Neuronal stem cell (in vitro differentiated cells): ENCODE results near the gene PATJ. TPM values are rescaled to one million over a fixed set of nuclear protein-coding genes. Genes with fewer than 3 reads are reported as not detected.

Experiments used
- DNase-seq: peaks from one replicate; pipeline ENCODE4 v3.0.0-alpha.2; 2013; ENCODE audit warnings: low spot score
- H2AFZ ChIP-seq: one replicate; pipeline ENCODE4 v1.6.1; 2013; ENCODE audit warnings: mild to moderate bottlenecking, low read length, inconsistent platforms
- H2AK5ac ChIP-seq: 2 replicates; pipeline ENCODE4 v1.6.1; 2013; ENCODE audit warnings: low read depth, mild to moderate bottlenecking, inconsistent platforms, low read length, moderate library complexity, mixed read lengths
- H2BK120ac ChIP-seq: 2 replicates; pipeline ENCODE4 v1.6.1; 2013; ENCODE audit warnings: low read depth, mild to moderate bottlenecking, inconsistent platforms, low read length, moderate library complexity, mixed read lengths
- H2BK12ac ChIP-seq: one replicate; pipeline ENCODE4 v1.6.1; 2013; ENCODE audit warnings: low read length, inconsistent platforms
- H2BK15ac ChIP-seq: 2 replicates; pipeline ENCODE4 v1.6.1; 2013; ENCODE audit warnings: mild to moderate bottlenecking, low read length, inconsistent platforms, mixed read lengths
- H2BK5ac ChIP-seq: one replicate; pipeline ENCODE4 v1.6.1; 2013; ENCODE audit warnings: inconsistent platforms, mild to moderate bottlenecking, low read length, moderate library complexity
- H3K14ac ChIP-seq: one replicate; pipeline ENCODE4 v1.6.1; 2013; ENCODE audit warnings: low read length, inconsistent platforms
- H3K18ac ChIP-seq: 2 replicates; pipeline ENCODE4 v1.6.1; 2013; ENCODE audit warnings: low read length, inconsistent platforms
- H3K23ac ChIP-seq: 2 replicates; pipeline ENCODE4 v1.6.1; 2013; ENCODE audit warnings: low read depth, mild to moderate bottlenecking, mixed read lengths, low read length, inconsistent platforms; ENCODE audit not compliant: poor library complexity
- H3K27ac ChIP-seq: replicated peaks from 3 replicates; pipeline ENCODE4 v1.5.1; 2013; ENCODE audit warnings: low read length, inconsistent platforms
- H3K27me3 ChIP-seq, 3 experiments: 2 replicates each; pipeline ENCODE4 v1.6.1; 2013; ENCODE audit warnings: low read length in 3 of 3, mild to moderate bottlenecking in 2 of 3, inconsistent platforms in 1 of 3, low read depth in 1 of 3, mixed read lengths in 1 of 3, moderate library complexity in 1 of 3; ENCODE audit not compliant: control insufficient read depth in 3 of 3, insufficient read depth in 3 of 3
- H3K36me3 ChIP-seq, 2 donors: replicated peaks in 1 of 2; 2 replicates each; pipeline ENCODE4 v1.6.1; 2013; ENCODE audit warnings: low read length in 2 of 2; ENCODE audit not compliant: control insufficient read depth in 2 of 2, insufficient read depth in 2 of 2
- H3K4ac ChIP-seq: 2 replicates; pipeline ENCODE4 v1.6.1; 2013; ENCODE audit warnings: inconsistent platforms, mild to moderate bottlenecking, low read length, moderate library complexity
- H3K4me1 ChIP-seq, 2 donors: 1 replicate in 1 of 2; 2 replicates in 1 of 2; pipeline ENCODE4 v1.6.1; 2013; ENCODE audit warnings: low read length in 2 of 2, low read depth in 1 of 2; ENCODE audit not compliant: control insufficient read depth in 2 of 2, insufficient read depth in 1 of 2
- H3K4me2 ChIP-seq: one replicate; pipeline ENCODE4 v1.6.1; 2013; ENCODE audit warnings: mild to moderate bottlenecking, low read length, inconsistent platforms; ENCODE audit not compliant: insufficient read depth, poor library complexity, severe bottlenecking
- H3K4me3 ChIP-seq, 2 donors: 2 replicates each; pipeline ENCODE4 v1.5.1; 2013; ENCODE audit warnings: low read length in 2 of 2, mild to moderate bottlenecking in 2 of 2, inconsistent platforms in 1 of 2, moderate library complexity in 1 of 2
- H3K79me1 ChIP-seq: one replicate; pipeline ENCODE4 v1.6.1; 2013; ENCODE audit warnings: low read depth, mild to moderate bottlenecking, inconsistent platforms, low read length, moderate library complexity
- H3K9ac ChIP-seq: one replicate; pipeline ENCODE4 v1.6.1; 2013; ENCODE audit warnings: mild to moderate bottlenecking, low read depth, low read length, inconsistent platforms; ENCODE audit not compliant: poor library complexity
- H3K9me3 ChIP-seq, 2 donors: replicated peaks in 1 of 2; 2 replicates each; pipeline versions ENCODE3 to v1.6.1; 2013; ENCODE audit warnings: low read length in 2 of 2, mild to moderate bottlenecking in 2 of 2, inconsistent platforms in 1 of 2, low read depth in 1 of 2, mixed read lengths in 1 of 2, moderate library complexity in 1 of 2; ENCODE audit not compliant: control insufficient read depth in 2 of 2, insufficient read depth in 1 of 2
- H4K8ac ChIP-seq: one replicate; pipeline ENCODE4 v1.6.1; 2013; ENCODE audit warnings: low read depth, mild to moderate bottlenecking, inconsistent platforms, low read length, moderate library complexity
- H4K91ac ChIP-seq: one replicate; pipeline ENCODE4 v1.6.1; 2013; ENCODE audit warnings: low read length, low read depth, mild to moderate bottlenecking, inconsistent platforms; ENCODE audit not compliant: poor library complexity
- WGBS, 2 donors: extraction: QIAGEN DNeasy Blood & Tissue Kit; methylation state at CpG; one replicate each; pipeline ENCODE4 v1.1.7; 2013; ENCODE audit warnings: missing lambda C conversion rate in 2 of 2, mixed read lengths in 1 of 2; ENCODE audit not compliant: insufficient read length in 2 of 2, insufficient replicate concordance in 1 of 2; ENCODE audit errors: extremely low coverage in 2 of 2; 5-methylcytosine and 5-hydroxymethylcytosine counted together
- polyA plus RNA-seq, 2 experiments: library from polyadenylated mRNA; stranded (reverse); fragments of 200-250 nt; gene quantifications; one replicate each; pipeline ENCODE4 v1.2.3, GENCODE V29; 2013

The PATJ gene
- 6.8 TPM for polyA plus RNA-seq (2013, experiment 1 of 2)
- polyA plus RNA-seq (2013, experiment 2 of 2): 6.3 TPM

GRCh38 chr1:61741711-61742619, at the start of gene PATJ:
Gene PATJ, plus strand, starts transcription at chr1:61742480. Its CDS starts 20,413 bp downstream, at chr1:61762893.
- H3K4me1 ChIP-seq: no peaks in the 10 kb centered on the region
- H3K14ac ChIP-seq: no peak within 1 kb of the TSS
- no peak within 1 kb of the TSS for H3K27ac ChIP-seq
- peak within 1 kb of the TSS; percentile 44 to 96 for H3K4me3 ChIP-seq
- H2BK120ac ChIP-seq: no peak within 1 kb of the TSS
- H3K9me3 ChIP-seq: no peaks in the 10 kb centered on the region
- peak within 1 kb of the TSS; percentile 71 for H3K4me2 ChIP-seq
- no peak within 1 kb of the TSS for H2BK12ac ChIP-seq
- peak within 1 kb of the TSS; percentile 93 for H2AFZ ChIP-seq
- WGBS, 2 donors: no CpG with 5 or more reads among the region's 54 CpGs
- peak within 1 kb of the TSS; percentile 13 for H2BK5ac ChIP-seq
- H3K27me3 ChIP-seq: peaks cover 0 to 33% (median 0%) of the 10 kb centered on the region in 3 experiments
- no peak within 1 kb of the TSS for H4K91ac ChIP-seq
- no peaks in the 10 kb centered on the region for H3K36me3 ChIP-seq
- no peak within 1 kb of the TSS for H2AK5ac ChIP-seq
- no peaks in the 10 kb centered on the region for H3K79me1 ChIP-seq
- H4K8ac ChIP-seq: no peak within 1 kb of the TSS
- no peak within 1 kb of the TSS for H3K4ac ChIP-seq
- H3K23ac ChIP-seq: no peak within 1 kb of the TSS
- peak within 1 kb of the TSS; percentile 67 for H2BK15ac ChIP-seq
- DNase-seq: peak; percentile 27
- H3K18ac ChIP-seq: peak within 1 kb of the TSS; percentile 92
- H3K9ac ChIP-seq: peak within 1 kb of the TSS; percentile 77

DNA sequence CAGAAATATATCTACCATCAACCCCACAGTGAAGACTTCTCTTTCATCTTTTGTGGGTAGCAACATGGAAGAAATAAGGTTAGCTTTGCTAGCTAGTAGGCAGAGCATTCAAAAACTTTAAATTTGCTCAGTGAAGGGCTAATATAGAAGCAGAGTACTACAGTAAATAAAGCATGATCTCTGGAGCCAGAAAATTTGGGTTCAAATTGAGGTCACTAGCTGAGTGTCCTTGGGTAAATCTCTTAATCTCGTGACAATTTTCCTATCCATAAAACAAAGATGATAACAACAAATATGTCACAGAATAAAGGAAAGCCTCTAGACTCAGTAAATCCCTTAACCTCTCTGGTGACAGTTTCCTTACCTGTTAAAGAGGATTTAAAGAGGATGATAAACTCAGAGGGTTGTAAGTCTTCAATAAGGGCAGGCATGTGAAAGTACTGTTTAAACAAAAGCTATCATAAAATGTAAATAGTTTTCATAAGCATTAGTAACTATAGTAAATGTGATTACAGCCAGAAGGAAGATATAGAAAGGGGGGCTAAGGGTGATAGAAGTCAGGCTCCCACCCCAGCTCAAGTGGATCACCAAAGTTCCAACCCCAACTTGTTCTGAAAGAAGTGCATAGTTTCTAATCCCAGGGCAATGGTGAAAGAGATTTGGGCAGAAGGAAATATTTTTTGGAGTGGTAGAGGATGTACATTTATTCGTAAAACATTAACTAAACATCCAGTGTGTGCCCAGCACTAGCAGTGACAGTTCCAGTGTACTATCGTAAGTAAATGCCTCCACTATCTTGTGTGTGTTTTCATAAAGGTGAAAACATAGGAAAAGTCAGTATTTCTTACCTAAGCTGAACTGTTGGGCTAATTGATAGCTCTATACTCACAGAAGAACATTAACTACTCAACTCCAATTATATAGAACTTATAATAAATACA, 42.1 kb upstream of the PATJ start:
- H3K4me1 ChIP-seq: no peaks in the 10 kb centered on the region
- H3K4ac ChIP-seq: no peak overlapping the region
- H3K18ac ChIP-seq: no peak overlapping the region
- H3K23ac ChIP-seq: no peak overlapping the region
- no peaks in the 10 kb centered on the region for H3K79me1 ChIP-seq
- H3K9ac ChIP-seq: no peak overlapping the region
- H2BK12ac ChIP-seq: no peak overlapping the region
- H3K14ac ChIP-seq: no peak overlapping the region
- H4K8ac ChIP-seq: no peak overlapping the region
- H2BK5ac ChIP-seq: no peak overlapping the region
- no peak overlapping the region for H2AK5ac ChIP-seq
- no peak overlapping the region for H4K91ac ChIP-seq
- no peak for DNase-seq
- peaks cover 5 to 48% of the 10 kb centered on the region in 2 donors for H3K36me3 ChIP-seq
- no peak overlapping the region for H2BK120ac ChIP-seq
- no CpG with 5 or more reads among the region's 3 CpGs for WGBS, 2 donors
- H3K9me3 ChIP-seq: no peaks in the 10 kb centered on the region
- no peaks in the 10 kb centered on the region for H3K27me3 ChIP-seq
- H2AFZ ChIP-seq: no peak overlapping the region
- no peak overlapping the region for H3K4me2 ChIP-seq
- H3K27ac ChIP-seq: no peak overlapping the region
- H2BK15ac ChIP-seq: no peak overlapping the region
- H3K4me3 ChIP-seq: no peak overlapping the region

DNA sequence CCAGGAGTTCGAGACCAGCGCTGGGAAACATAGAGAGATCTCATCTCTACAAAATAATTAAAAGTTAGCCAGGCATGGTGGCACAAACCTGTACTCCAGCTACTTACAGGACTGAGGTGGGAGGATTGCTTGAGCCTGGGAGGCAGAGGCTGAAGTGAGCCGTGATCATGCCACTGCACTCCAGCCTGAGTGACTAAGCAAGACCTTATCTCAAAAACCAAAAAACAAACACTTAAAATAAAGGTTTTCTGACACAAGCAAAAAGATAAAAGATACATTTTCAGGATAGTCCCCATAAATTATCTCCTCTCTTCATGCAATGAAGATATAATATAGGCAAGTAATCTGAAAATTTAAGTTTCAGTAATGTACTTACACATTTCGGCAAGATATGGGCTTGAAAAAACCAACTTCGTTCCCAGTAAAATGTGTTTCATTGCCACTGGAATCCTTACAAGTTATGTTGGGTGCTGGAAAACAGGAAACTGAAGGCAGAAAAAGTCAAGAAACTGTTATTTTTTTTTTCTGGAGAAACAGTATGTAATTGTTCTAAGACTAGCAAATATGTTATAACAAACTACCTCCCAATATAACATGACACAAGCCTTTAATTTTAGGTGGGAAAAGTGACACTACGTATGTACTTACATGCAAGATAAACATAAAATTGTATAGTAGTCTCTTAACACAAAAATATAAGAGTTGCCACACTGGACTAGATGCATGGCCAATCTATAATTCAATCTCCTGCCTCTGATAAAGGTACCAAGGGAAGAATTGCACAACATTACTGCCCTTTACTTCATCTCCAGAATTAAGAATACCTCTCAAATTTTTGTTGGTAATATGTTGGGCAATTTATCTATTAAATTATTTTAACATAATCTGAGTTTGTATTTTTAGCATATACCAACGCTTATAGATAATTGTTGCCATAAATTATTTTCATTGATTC, 33.0 kb upstream of the PATJ start:
- H2BK120ac ChIP-seq: no peak overlapping the region
- H3K4me3 ChIP-seq: no peak overlapping the region
- H3K4ac ChIP-seq: no peak overlapping the region
- H2AFZ ChIP-seq: no peak overlapping the region
- H3K9ac ChIP-seq: no peak overlapping the region
- no peak overlapping the region for H4K91ac ChIP-seq
- no peak overlapping the region for H2BK12ac ChIP-seq
- no peak for DNase-seq
- no peak overlapping the region for H4K8ac ChIP-seq
- no peak overlapping the region for H3K18ac ChIP-seq
- H3K36me3 ChIP-seq: peaks cover 2 to 52% of the 10 kb centered on the region in 2 donors
- H3K4me2 ChIP-seq: no peak overlapping the region
- no peak overlapping the region for H3K14ac ChIP-seq
- H3K9me3 ChIP-seq: no peaks in the 10 kb centered on the region
- no peak overlapping the region for H3K27ac ChIP-seq
- no CpG with 5 or more reads among the region's 7 CpGs for WGBS, 2 donors
- H2BK15ac ChIP-seq: no peak overlapping the region
- no peaks in the 10 kb centered on the region for H3K27me3 ChIP-seq
- no peak overlapping the region for H2AK5ac ChIP-seq
- no peak overlapping the region for H2BK5ac ChIP-seq
- H3K4me1 ChIP-seq: no peaks in the 10 kb centered on the region
- H3K79me1 ChIP-seq: peaks cover 2% of the 10 kb centered on the region
- H3K23ac ChIP-seq: no peak overlapping the region
